Measurements from ENCODE around the gene GRIA3. TPM values are rescaled to one million over a fixed set of nuclear protein-coding genes. Genes with fewer than 3 reads are reported as not detected.
A peak's percentile ranks its signal among the peaks of the same experiment; 100 is the strongest.

GRIA3 gene
- total and polyA plus RNA-seq, 2 donors (not counting 1 experiment from before 2014, with no cell fraction given) = 0.52 to 2.3 TPM

- Histone ChIP-seq H3K9me3 (ENCODE audit: control insufficient read depth, insufficient read depth, low read depth, low read length) (no peaks in the 10 kb centered on the region), H3K79me2 (ENCODE audit: control insufficient read depth, insufficient read depth, low read length) (no peaks in the 10 kb centered on the region), H3K4me3 (replicated peaks in 1 of 4; ENCODE audit: control extremely low read depth in 1 of 4, insufficient read depth in 1 of 4, low read depth in 3 of 4, low read length in 4 of 4) (no peak overlapping the region), H3K9ac (ENCODE audit: insufficient read depth, low read length) (no peak overlapping the region), H3K36me3 (ENCODE audit: control insufficient read depth, insufficient read depth, low read length) (no peaks in the 10 kb centered on the region), H3K4me2 (ENCODE audit: extremely low read depth, insufficient read depth, low read length) (no peak overlapping the region), H3K4me1 (ENCODE audit: control insufficient read depth, extremely low read depth, insufficient read depth, low read length) (no peaks in the 10 kb centered on the region), H3K27ac (ENCODE audit: insufficient read depth, low read length) (no peak overlapping the region), H3K27me3 (ENCODE audit: control insufficient read depth, insufficient read depth, low read length) (no peaks in the 10 kb centered on the region), H4K20me1 (ENCODE audit: control insufficient read depth, extremely low read depth, insufficient read depth, low read length) (no peaks in the 10 kb centered on the region), H2AFZ (ENCODE audit: low read length) (no peak overlapping the region)
- no peak for DNase-seq (ENCODE audit: low read depth in 2 of 2)
- TF ChIP-seq EZH2 (IDR thresholded peaks at IDR 0.05; ENCODE audit: low read length, missing control alignments) = no peak
- TF ChIP-seq CTCF (conservative IDR thresholded peaks at IDR 0.05 in 1 of 2, IDR thresholded peaks at IDR 0.05 in 1 of 2; ENCODE audit: low read depth in 1 of 2, low read length in 2 of 2) = no peak
Observed at GRCh38 chrX:123140904-123141303, 43.2 kb upstream of the GRIA3 start.

- no peak overlapping the region for H3K9ac ChIP-seq (ENCODE audit: insufficient read depth, low read length)
- H3K4me3 ChIP-seq (replicated peaks in 1 of 4; ENCODE audit: control extremely low read depth in 1 of 4, insufficient read depth in 1 of 4, low read depth in 3 of 4, low read length in 4 of 4) = no peak overlapping the region
- no peak overlapping the region for H2AFZ ChIP-seq (ENCODE audit: low read length)
- no peaks in the 10 kb centered on the region for H3K4me1 ChIP-seq (ENCODE audit: control insufficient read depth, extremely low read depth, insufficient read depth, low read length)
- H4K20me1 ChIP-seq (ENCODE audit: control insufficient read depth, extremely low read depth, insufficient read depth, low read length) = no peaks in the 10 kb centered on the region
- H3K27ac ChIP-seq (ENCODE audit: insufficient read depth, low read length) = no peak overlapping the region
- DNase-seq (ENCODE audit: low read depth in 2 of 2) = peak in 1 of 2 donors; percentile 53
- no peaks in the 10 kb centered on the region for H3K27me3 ChIP-seq (ENCODE audit: control insufficient read depth, insufficient read depth, low read length)
- H3K36me3 ChIP-seq (ENCODE audit: control insufficient read depth, insufficient read depth, low read length) = no peaks in the 10 kb centered on the region
- TF ChIP-seq EZH2 (IDR thresholded peaks at IDR 0.05; ENCODE audit: low read length, missing control alignments) (no peak), CTCF (conservative IDR thresholded peaks at IDR 0.05 in 1 of 2, IDR thresholded peaks at IDR 0.05 in 1 of 2; ENCODE audit: low read depth in 1 of 2, low read length in 2 of 2) (no peak)
- H3K4me2 ChIP-seq (ENCODE audit: extremely low read depth, insufficient read depth, low read length) = no peak overlapping the region
- no peaks in the 10 kb centered on the region for H3K79me2 ChIP-seq (ENCODE audit: control insufficient read depth, insufficient read depth, low read length)
- no peaks in the 10 kb centered on the region for H3K9me3 ChIP-seq (ENCODE audit: control insufficient read depth, insufficient read depth, low read depth, low read length)
Observed at GRCh38 chrX:123153846-123154335, 30.2 kb upstream of the GRIA3 start.

GRCh38 chrX:123155327-123155726 is 28.8 kb upstream of the GRIA3 start:
- Histone ChIP-seq H3K27ac (ENCODE audit: insufficient read depth, low read length) (no peak overlapping the region), H3K9ac (ENCODE audit: insufficient read depth, low read length) (no peak overlapping the region), H3K79me2 (ENCODE audit: control insufficient read depth, insufficient read depth, low read length) (no peaks in the 10 kb centered on the region), H2AFZ (ENCODE audit: low read length) (no peak overlapping the region), H4K20me1 (ENCODE audit: control insufficient read depth, extremely low read depth, insufficient read depth, low read length) (no peaks in the 10 kb centered on the region), H3K36me3 (ENCODE audit: control insufficient read depth, insufficient read depth, low read length) (no peaks in the 10 kb centered on the region), H3K27me3 (ENCODE audit: control insufficient read depth, insufficient read depth, low read length) (no peaks in the 10 kb centered on the region), H3K4me2 (ENCODE audit: extremely low read depth, insufficient read depth, low read length) (no peak overlapping the region), H3K4me1 (ENCODE audit: control insufficient read depth, extremely low read depth, insufficient read depth, low read length) (no peaks in the 10 kb centered on the region), H3K4me3 (replicated peaks in 1 of 4; ENCODE audit: control extremely low read depth in 1 of 4, insufficient read depth in 1 of 4, low read depth in 3 of 4, low read length in 4 of 4) (no peak overlapping the region), H3K9me3 (ENCODE audit: control insufficient read depth, insufficient read depth, low read depth, low read length) (no peaks in the 10 kb centered on the region)
- no peak for TF ChIP-seq EZH2 (IDR thresholded peaks at IDR 0.05; ENCODE audit: low read length, missing control alignments)
- no peak for TF ChIP-seq CTCF (conservative IDR thresholded peaks at IDR 0.05 in 1 of 2, IDR thresholded peaks at IDR 0.05 in 1 of 2; ENCODE audit: low read depth in 1 of 2, low read length in 2 of 2)
- peak in 1 of 2 donors; percentile 35 for DNase-seq (ENCODE audit: low read depth in 2 of 2)

Data from fibroblast of lung (primary cell).